Hepatic stellate cell (primary cell): ENCODE results near the gene CLDN9.

Experiments
- DNase-seq: peaks from one replicate; pipeline ENCODE4 v3.0.0; 2011; ENCODE audit warnings: low spot score

CLDN9 gene

DNA sequence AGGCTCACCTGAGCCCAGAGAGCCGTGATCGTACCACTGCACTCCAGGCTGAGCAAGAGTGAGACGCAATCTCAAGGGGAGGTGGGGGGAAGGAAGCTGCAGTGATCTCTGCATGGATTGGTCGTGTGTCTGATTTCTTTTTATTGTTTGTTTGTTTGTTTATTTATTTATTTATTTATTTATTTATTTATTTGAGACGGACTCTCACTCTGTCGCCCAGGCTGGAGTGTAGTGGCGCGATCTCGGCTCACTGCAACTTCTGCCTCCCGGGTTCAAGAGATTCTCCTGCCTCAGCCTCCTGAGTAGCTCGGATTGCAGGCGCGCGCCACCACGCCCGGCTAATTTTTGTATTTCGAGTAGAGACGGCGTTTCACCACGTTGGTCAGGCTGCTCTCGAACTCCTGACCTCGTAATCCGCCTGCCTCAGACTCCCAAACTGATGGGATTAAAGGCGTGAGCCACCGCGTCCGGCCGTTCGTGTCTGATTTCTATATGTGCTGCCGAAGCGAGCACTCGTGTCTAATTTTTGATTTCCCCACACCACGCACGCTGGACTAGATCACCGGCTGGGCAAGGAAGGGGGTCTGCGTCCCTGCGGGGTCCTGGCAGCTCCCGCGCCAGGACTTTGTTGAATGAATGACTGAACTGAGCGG, 7.0 kb downstream of the CLDN9 start:
- DNase-seq = no peak

DNA sequence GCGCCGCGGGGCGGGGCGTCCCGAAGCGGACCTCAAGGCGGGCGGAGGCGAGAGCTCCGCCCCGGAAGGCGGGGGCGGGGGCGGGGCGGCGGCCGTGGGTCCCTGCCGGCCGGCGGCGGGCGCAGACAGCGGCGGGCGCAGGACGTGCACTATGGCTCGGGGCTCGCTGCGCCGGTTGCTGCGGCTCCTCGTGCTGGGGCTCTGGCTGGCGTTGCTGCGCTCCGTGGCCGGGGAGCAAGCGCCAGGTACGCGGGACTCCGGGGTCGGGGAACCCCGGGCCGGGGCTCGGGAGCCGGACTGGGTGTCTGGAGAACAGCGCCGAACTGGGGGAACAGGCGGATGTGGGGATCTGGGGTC, 7.5 kb downstream of the CLDN9 start, which contains the start of gene TNFRSF12A:
Gene TNFRSF12A (plus strand): TSS at position 122 of the 357 bp plus-strand sequence. CDS start 30 bp downstream, at position 152.
- peak; percentile 89 for DNase-seq

GRCh38 chr16:3020604-3021448, 8.1 kb downstream of the CLDN9 start:
- DNase-seq = peak; percentile 93

DNA sequence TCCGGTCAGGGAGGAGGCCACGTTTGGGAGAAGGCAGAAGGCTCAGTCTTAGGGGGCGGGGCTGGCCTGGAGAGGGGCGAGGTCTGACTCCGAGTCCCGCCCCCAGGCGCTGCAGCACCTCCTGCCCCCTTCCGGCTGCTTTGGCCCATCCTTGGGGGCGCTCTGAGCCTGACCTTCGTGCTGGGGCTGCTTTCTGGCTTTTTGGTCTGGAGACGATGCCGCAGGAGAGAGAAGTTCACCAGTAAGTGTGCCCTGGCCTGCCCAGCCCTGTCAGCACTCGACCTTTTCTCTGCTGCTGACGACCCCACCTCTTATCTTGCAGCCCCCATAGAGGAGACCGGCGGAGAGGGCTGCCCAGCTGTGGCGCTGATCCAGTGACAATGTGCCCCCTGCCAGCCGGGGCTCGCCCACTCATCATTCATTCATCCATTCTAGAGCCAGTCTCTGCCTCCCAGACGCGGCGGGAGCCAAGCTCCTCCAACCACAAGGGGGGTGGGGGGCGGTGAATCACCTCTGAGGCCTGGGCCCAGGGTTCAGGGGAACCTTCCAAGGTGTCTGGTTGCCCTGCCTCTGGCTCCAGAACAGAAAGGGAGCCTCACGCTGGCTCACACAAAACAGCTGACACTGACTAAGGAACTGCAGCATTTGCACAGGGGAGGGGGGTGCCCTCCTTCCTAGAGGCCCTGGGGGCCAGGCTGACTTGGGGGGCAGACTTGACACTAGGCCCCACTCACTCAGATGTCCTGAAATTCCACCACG, 8.9 kb downstream of the CLDN9 start:
- DNase-seq = peak; percentile 84

GRCh38 chr16:3022208-3022683, 9.5 kb downstream of the CLDN9 start:
- peak; percentile 95 for DNase-seq

GRCh38 chr16:3022684-3023414, 10.1 kb downstream of the CLDN9 start:
- DNase-seq = peak; percentile 54

GRCh38 chr16:3023415-3023668, 10.6 kb downstream of the CLDN9 start:
- DNase-seq = peak; percentile 56

DNA sequence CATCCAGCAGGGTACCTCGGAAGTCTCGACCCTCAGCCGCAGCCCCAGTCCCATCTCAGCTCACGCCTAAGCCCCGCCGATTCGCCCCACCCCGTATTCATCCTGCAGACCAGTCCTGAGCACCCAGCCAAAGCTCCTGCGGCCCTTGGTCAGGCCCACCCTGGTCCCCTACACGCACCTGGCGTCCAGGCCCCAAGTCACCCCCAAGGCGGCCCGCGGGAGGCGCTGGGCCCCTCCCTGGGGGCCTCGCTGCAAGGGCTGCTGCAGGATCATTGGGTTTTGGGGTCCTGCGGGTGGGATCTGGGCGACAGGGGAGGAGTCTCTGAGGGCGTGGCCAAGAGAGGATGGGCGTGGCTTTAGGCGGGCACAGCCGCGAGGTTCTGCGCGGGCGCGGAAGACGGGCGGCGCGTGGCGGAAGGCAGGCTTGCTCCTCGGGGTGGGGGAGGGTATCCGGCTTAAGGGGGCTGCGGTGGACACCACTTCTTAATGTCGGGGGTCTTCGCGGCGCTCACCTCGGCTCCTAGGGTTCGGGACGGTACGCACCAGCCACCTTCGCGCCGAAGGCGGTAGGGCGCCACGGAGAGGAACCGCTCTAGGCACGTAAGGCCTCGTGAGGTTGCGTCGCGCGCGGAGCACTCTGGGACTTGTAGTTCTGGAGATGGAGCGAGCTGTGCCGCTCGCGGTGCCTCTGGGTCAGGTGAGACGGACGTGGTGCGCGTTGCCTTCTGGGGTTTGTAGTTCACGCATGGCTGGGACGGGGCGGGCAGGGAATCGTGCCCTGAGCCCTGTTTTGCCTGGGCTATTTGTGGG, 11.2 kb downstream of the CLDN9 start, which contains the start of the genes HCFC1R1 and THOC6:
Gene HCFC1R1 (minus strand): TSS at position 274 of the 810 bp plus-strand sequence. CDS start 1 bp downstream, at position 273.
Gene THOC6 (plus strand): TSS at position 367 of the 810 bp plus-strand sequence. CDS start 292 bp downstream, at position 659.
- DNase-seq = peak; percentile 91

DNA sequence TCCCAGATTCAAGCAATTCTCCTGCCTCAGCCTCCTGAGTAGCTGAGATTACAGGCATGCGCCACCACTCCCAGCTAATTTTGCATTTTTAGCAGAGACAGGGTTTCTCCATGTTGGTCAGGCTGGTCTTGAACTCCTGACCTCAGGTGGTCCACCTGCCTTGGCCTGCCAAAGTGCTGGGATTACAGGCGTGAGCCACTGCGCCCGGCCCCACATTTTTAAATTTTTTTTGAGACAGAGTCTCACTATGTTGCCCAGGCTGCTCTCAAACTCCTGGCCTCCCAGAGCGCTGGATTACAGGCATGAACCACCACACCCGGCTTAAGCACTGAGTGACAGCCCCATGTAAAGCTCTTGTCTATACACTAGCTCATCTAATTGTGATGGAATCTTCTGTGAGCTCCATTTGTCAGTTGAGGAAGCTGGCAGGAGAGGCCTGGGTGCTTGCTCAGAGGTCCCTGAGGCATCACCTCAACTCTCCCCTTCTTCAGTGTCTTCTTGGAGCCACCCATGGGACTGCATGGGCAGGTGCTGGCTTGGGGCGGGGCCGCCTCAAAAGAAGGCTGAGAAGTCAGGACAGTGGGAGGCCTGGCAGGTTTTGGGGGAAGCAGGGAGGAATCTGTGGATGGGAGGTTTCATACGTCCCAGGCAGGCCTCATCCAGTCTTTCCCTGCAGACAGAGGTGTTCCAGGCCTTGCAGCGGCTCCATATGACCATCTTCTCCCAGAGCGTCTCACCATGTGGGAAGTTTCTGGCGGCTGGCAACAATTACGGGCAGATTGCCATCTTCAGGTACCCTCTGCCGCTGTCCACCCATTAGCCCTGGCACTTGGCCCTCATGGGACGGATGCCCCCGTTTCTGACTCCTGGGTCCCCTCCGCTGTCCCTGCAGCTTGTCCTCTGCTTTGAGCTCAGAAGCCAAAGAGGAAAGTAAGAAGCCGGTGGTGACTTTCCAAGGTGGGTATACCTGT, 12.6 kb downstream of the CLDN9 start:
- no peak for DNase-seq

- no peak for DNase-seq
Measured at GRCh38 chr16:3026003-3026378, 13.3 kb downstream of the CLDN9 start.

DNA sequence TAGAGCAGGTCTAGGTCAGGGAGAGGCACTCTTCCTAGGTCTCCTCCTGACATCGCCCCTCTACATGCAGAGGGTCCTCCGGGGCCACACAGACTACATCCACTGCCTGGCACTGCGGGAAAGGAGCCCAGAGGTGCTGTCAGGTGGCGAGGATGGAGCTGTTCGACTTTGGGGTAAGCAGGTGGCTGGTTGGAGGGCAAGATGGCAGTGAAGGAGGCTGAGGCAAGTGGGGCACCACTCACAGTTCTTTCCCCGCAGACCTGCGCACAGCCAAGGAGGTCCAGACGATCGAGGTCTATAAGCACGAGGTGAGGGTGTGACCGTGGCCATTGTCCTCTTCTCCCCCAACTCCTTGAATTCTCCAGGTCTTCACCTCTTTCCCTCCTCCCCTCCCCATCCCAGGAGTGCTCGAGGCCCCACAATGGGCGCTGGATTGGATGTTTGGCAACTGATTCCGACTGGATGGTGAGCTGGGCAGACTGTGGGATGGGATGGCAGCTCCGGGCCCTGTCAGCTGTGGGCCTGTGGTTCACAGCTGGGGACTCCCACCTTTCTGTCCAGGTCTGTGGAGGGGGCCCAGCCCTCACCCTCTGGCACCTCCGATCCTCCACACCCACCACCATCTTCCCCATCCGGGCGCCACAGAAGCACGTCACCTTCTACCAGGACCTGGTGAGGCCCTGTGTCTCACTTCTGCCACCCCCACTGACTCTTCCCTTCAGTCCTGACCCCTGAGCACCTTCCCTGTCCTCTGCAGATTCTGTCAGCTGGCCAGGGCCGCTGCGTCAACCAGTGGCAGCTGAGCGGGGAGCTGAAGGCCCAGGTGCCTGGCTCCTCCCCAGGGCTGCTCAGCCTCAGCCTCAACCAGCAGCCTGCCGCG, 14.1 kb downstream of the CLDN9 start:
- DNase-seq = no peak

DNA sequence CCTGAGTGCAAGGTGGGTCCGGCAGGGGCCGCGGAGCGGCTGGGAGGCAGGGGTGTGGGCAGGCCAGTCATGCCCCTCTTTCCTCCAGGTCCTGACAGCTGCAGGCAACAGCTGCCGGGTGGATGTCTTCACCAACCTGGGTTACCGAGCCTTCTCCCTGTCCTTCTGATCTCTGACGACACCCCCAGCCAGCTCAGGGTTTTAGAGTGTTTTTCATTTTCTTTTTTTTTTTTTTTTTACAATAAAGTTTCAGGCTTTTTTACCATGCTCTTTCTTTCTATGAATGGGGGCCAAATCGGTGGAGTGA, 14.7 kb downstream of the CLDN9 start:
- DNase-seq = no peak

- DNase-seq = no peak
Measured at GRCh38 chr16:3027983-3028715, 15.4 kb downstream of the CLDN9 start.

DNA sequence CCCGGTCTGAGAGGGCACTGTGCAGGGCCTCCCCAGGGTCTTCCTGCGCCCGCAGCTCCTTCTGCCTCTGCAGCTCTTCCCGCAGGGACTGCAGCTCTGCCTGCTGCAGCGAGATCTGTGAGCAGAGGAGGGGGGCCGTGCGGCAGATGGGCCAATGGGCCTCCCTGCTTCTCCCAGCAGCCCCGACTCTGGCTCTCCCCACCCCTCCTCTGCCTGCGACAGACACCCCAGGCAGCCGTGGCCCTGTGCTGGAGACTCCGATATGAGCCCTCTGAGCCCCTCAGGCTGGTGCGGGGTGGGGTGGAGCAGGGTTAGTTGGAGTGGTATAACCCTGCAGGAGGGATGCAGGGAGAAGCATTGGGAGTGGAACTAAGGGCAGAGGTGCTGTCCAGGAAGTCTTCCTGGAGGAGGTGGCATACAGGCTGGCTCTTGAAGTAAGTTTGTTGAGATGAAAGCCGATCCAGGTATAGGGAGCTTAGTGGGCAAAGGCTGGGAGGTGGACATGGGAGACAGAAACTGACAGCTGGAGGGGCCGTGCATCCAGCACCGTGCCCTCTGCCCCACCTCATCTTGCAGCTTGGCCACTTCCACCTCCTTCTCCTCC, 16.1 kb downstream of the CLDN9 start:
- DNase-seq = no peak

- peak; percentile 71 for DNase-seq
Measured at GRCh38 chr16:3029491-3030221, 16.9 kb downstream of the CLDN9 start.

GRCh38 chr16:3030222-3031212, 17.8 kb downstream of the CLDN9 start:
- DNase-seq = no peak
